Left ventricle myocardium inferior (tissue), 1 donor: ENCODE measurements around the gene ADAMTS2. TPM values are rescaled to one million over a fixed set of nuclear protein-coding genes. Genes with fewer than 3 reads are reported as not detected.

Experiments used
- DNase-seq: peaks from one replicate; pipeline ENCODE4 v3.0.0-alpha.2; 2020
- H3K27ac ChIP-seq: fragments of 200-600 bp; replicated peaks from 2 replicates; pipeline ENCODE4 v1.8.0; 2021
- H3K27me3 ChIP-seq: fragments of 200-600 bp; 2 replicates; pipeline ENCODE4 v1.8.0; 2021; ENCODE audit warnings: low read depth
- H3K36me3 ChIP-seq: fragments of 200-600 bp; 2 replicates; pipeline ENCODE4 v1.8.0; 2021
- H3K4me1 ChIP-seq: fragments of 200-600 bp; 2 replicates; pipeline ENCODE4 v1.8.0; 2021
- H3K4me3 ChIP-seq: fragments of 200-600 bp; 2 replicates; pipeline ENCODE4 v1.8.0; 2021; ENCODE audit warnings: mild to moderate bottlenecking, moderate library complexity
- H3K9me3 ChIP-seq: fragments of 200-600 bp; replicated peaks from 2 replicates; pipeline ENCODE4 v1.8.0; 2021
- CTCF ChIP-seq: fragments of 200-600 bp; IDR thresholded peaks from 2 replicates; pipeline ENCODE4 v1.8.0; 2021; ENCODE audit warnings: antibody characterized with exemption, mild to moderate bottlenecking, borderline replicate concordance
- intact Hi-C: fragments of 100-400 bp; cut with micrococcal nuclease; formaldehyde crosslinking; loops from one replicate; pipeline ENCODE4 v1.11.0; 2022
- total RNA-seq: library from RNA; stranded (reverse); fragmentation: NEBNext Ultra II Directional; extraction: Animal tissue kit (Norgen Biotek cat#: 25700); gene quantifications from one replicate; pipeline ENCODE4 v1.2.1, GENCODE V29; 2021
- donor health status: DM: no; HTN: yes; CAD: no; lungs with severe emphysema.

Gene ADAMTS2
- total RNA-seq, 1 donor from 2014 or later: 4.6 TPM

GRCh38 chr5:179361037-179361603 lies 15.9 kb upstream of the ADAMTS2 start:
- Histone ChIP-seq H3K4me3 (no peak overlapping the region), H3K27ac (no peak overlapping the region), H3K36me3 (no peaks in the 10 kb centered on the region), H3K4me1 (peaks cover 4% of the 10 kb centered on the region), H3K27me3 (peaks cover 51% of the 10 kb centered on the region), H3K9me3 (peaks cover 6% of the 10 kb centered on the region)
- DNase-seq: no peak
- intact Hi-C loops: no loop called here
- TF ChIP-seq CTCF: no peak

GRCh38 chr5:179357031-179357430 lies 11.8 kb upstream of the ADAMTS2 start:
- Histone ChIP-seq H3K4me3 (no peak overlapping the region), H3K27ac (peak overlapping the region; percentile 70), H3K9me3 (peaks cover 6% of the 10 kb centered on the region), H3K27me3 (peaks cover 22% of the 10 kb centered on the region), H3K4me1 (peaks cover 6% of the 10 kb centered on the region), H3K36me3 (no peaks in the 10 kb centered on the region)
- TF ChIP-seq CTCF: no peak
- DNase-seq: no peak
- intact Hi-C loops: no loop called here

GRCh38 chr5:179355976-179356974 lies 11.0 kb upstream of the ADAMTS2 start:
- DNase-seq: no peak

GRCh38 chr5:179354305-179354882 lies 9.1 kb upstream of the ADAMTS2 start:
- Histone ChIP-seq H3K27ac (no peak overlapping the region), H3K4me1 (peaks cover 6% of the 10 kb centered on the region), H3K27me3 (peaks cover 24% of the 10 kb centered on the region), H3K36me3 (no peaks in the 10 kb centered on the region), H3K9me3 (peaks cover 6% of the 10 kb centered on the region), H3K4me3 (no peak overlapping the region)
- intact Hi-C loops: no loop called here
- TF ChIP-seq CTCF: no peak
- no peak for DNase-seq

More at GRCh38 chr5:179355976-179356974, 11.0 kb upstream of the ADAMTS2 start:
- Histone ChIP-seq H3K4me3 (no peak overlapping the region), H3K27ac (peak overlapping the region; percentile 70), H3K27me3 (peaks cover 23% of the 10 kb centered on the region), H3K36me3 (no peaks in the 10 kb centered on the region), H3K4me1 (peaks cover 6% of the 10 kb centered on the region), H3K9me3 (peaks cover 6% of the 10 kb centered on the region)
- intact Hi-C loops: no loop called here
- TF ChIP-seq CTCF: no peak

GRCh38 chr5:179348843-179349242 lies 3.6 kb upstream of the ADAMTS2 start:
- Histone ChIP-seq H3K9me3 (no peaks in the 10 kb centered on the region), H3K4me1 (peaks cover 11% of the 10 kb centered on the region), H3K4me3 (no peak overlapping the region), H3K36me3 (no peaks in the 10 kb centered on the region), H3K27me3 (peaks cover 80% of the 10 kb centered on the region), H3K27ac (no peak overlapping the region)
- intact Hi-C loops: no loop called here
- TF ChIP-seq CTCF: no peak
- DNase-seq: no peak
